GM12891 (cell line): ENCODE measurements around the gene MAGEB10. TPM values are rescaled to one million over a fixed set of nuclear protein-coding genes. Genes with fewer than 3 reads are reported as not detected.
"Not testable (repeated sequence)": the region's sequence is repeated elsewhere in the genome, so short reads cannot be mapped to it uniquely, and the experiment has no call there.

ENCODE experiments used
- DNase-seq: peaks from one replicate; pipeline ENCODE4 v3.0.0; 2011; ENCODE audit warnings: low spot score; ENCODE audit not compliant: insufficient read length
- FAIRE-seq: peaks from 2 replicates; lab custom pipeline; 2011; peaks lifted over from hg19 to GRCh38; lab: Jason Lieb, UNC
- PAX5 ChIP-seq: IDR thresholded peaks from 2 replicates; pipeline ENCODE4 v1.6.1; 2011; ENCODE audit warnings: low read length, moderate library complexity, mild to moderate bottlenecking; ENCODE audit not compliant: insufficient read depth, severe bottlenecking
- POLR2A ChIP-seq: IDR thresholded peaks from 2 replicates; pipeline ENCODE4 v1.6.1; 2011; ENCODE audit warnings: low read depth, low read length, control low read depth
- POLR2AphosphoS5 ChIP-seq: IDR thresholded peaks from 2 replicates; pipeline ENCODE4 v1.6.1; 2011; ENCODE audit warnings: low read depth, low read length, control low read depth
- POU2F2 ChIP-seq: IDR thresholded peaks from 2 replicates; pipeline ENCODE4 v1.6.1; 2011; ENCODE audit warnings: low read depth, mild to moderate bottlenecking, control low read depth, low read length, moderate library complexity
- SPI1 ChIP-seq: IDR thresholded peaks from 2 replicates; pipeline ENCODE4 v1.6.1; 2011; ENCODE audit warnings: low read depth, low read length, control low read depth
- TAF1 ChIP-seq: IDR thresholded peaks from 2 replicates; pipeline ENCODE4 v1.6.1; 2011; ENCODE audit warnings: low read depth, low read length, control low read depth
- polyA plus RNA-seq: library from polyadenylated mRNA; unstranded; fragments of >200 nt; gene quantifications from one replicate; pipeline ENCODE4 v1.2.1, GENCODE V29; 2012; ENCODE audit warnings: low read depth, missing spikeins, inconsistent platforms; ENCODE audit not compliant: missing spikeins

The MAGEB10 gene, protein sequence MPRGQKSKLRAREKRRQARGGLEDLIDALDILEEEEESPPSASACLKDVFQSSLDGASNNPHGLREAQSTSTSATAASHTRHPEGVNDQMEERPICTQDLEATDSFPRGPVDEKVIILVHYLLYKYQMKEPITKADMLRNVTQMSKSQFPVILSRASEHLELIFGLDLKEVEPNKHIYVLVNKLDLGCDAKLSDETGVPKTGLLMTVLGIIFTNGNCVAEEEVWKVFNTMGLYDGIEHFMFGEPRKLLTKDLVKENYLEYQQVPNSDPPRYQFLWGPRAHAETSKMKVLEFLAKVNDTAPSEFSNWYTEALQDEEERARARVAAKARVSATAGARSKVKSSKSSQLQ
- polyA plus RNA-seq, result not detected

DNA sequence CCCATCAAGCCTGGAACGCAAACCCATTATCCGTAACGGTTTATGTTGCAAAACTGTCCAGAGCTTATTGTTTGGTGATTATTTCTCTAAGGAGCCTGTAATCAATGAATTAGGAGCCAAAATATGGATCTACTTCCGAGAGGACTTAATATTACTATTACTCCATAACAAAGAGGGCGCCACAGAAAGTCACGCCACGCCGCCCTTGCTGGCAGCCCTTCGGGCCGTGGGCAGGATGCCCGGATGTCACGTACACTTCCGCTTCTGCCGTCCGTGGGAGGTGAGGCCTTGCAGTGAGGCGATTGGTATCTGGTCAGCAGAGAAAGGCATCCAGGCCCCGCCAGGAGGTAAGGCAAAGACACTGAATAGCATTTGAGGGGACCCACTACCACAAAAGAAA lies at the start of gene MAGEB10:
TSS of gene MAGEB10 (plus strand) at position 301 of the 400 bp plus-strand sequence. CDS start 13,317 bp downstream, outside the sequence.
- TF ChIP-seq POU2F2 (no peak), TAF1 (no peak), POLR2A (no peak), SPI1 (no peak), POLR2AphosphoS5 (no peak), PAX5 (no peak)
- DNase-seq (no peak), FAIRE-seq (no peak)

DNA sequence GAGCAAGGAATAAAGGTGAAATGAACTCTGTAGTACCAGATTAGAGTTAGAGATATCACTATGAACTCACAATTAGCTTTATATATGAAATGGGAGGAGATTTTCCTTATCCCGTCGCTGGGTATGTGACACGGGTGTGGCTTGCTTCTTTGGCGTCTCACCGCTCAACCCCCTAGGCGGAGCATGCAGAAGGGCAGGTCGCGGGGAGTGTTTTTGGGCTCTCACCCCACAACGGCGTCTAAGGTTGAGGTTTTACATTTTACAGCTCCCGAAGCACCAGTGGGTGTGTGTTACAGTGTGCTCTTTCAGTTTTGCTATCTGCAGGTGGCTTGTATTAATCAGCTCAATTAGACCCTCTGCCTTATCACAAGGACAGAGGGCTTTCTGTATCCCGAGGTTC lies 42.1 kb upstream of the MAGEB10 start:
- no peak for TF ChIP-seq POLR2AphosphoS5
- TF ChIP-seq SPI1, result no peak
- no peak for TF ChIP-seq POU2F2
- no peak for TF ChIP-seq TAF1
- no peak for TF ChIP-seq PAX5
- TF ChIP-seq POLR2A, result no peak
- FAIRE-seq (no peak), DNase-seq (no peak)

DNA sequence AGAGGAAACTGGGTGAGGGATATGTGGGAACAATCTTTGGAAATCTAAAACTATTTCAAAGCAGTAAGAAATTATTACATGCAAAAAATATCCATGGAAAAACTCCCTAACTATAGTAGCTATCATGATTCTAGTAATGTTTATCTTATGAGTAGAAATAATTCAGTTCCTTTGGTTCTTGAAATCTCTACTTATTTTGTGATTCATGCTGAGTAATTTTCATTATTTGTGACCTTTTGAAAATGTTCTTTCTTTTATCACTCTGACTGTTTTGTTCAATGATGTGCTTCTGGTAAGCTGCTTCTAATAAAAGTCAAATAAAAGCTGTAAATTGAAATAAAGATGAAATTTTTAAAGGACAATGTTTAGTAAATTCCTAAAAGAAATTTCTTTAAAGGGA lies 40.4 kb upstream of the MAGEB10 start:
- TF ChIP-seq POLR2A, result no peak
- no peak for TF ChIP-seq SPI1
- TF ChIP-seq POU2F2, result no peak
- no peak for TF ChIP-seq POLR2AphosphoS5
- TF ChIP-seq TAF1, result no peak
- TF ChIP-seq PAX5, result no peak
- DNase-seq (no peak), FAIRE-seq (no peak)

DNA sequence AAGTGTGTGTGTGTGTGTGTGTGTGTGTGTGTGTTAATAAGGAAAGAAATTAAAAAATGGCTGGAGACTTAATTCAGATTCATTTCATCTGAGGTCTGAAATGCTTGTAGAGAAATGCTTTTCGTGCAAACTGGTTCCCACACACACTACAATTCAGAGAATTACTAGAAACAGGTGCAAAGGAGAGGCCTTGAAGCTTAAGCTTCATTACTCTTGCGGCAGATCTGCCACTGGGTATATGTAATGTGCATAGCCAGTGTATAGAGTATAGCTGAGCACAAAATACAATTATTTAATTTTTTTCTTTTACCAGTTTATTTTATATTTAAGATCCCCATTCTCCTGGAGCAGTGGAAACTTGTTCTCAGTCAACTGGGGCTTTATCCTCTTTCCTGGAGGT lies 31.8 kb upstream of the MAGEB10 start:
- FAIRE-seq, result no peak
- no peak for TF ChIP-seq TAF1
- TF ChIP-seq POLR2AphosphoS5, result no peak
- no peak for TF ChIP-seq POLR2A
- TF ChIP-seq PAX5, result no peak
- no peak for TF ChIP-seq SPI1
- no peak for TF ChIP-seq POU2F2
- no peak for DNase-seq

DNA sequence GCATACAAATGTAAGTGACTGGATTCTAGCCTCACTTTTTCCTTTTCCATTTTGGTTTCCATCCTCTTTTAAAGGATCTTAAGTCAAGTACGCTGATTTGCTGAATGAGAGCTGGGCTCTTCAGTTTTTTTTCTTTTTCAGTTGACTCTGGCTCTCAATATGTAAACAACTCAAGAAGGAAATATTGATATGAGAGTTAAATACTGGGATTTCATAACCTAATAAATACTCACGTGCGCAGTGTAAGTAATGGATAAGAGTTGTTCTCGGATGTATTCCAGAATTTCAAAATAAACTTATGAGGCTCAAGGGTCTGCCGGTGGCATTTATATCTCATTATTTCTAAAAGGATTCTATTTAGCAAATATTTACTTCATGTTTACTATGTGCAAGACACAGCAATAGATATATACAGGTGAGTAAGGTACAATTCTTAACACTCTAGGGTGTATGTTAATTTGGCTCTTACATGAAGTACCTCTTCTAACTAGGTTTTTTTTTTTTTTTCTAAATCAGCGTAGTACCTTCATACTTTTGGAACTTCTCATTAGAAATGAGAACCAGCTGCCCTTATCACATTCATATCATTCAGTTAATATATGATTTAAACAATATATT lies 11.0 kb upstream of the MAGEB10 start:
- FAIRE-seq (no peak), DNase-seq (no peak)
- no peak for TF ChIP-seq POU2F2
- no peak for TF ChIP-seq POLR2A
- no peak for TF ChIP-seq POLR2AphosphoS5
- no peak for TF ChIP-seq PAX5
- TF ChIP-seq SPI1, result no peak
- no peak for TF ChIP-seq TAF1

DNA sequence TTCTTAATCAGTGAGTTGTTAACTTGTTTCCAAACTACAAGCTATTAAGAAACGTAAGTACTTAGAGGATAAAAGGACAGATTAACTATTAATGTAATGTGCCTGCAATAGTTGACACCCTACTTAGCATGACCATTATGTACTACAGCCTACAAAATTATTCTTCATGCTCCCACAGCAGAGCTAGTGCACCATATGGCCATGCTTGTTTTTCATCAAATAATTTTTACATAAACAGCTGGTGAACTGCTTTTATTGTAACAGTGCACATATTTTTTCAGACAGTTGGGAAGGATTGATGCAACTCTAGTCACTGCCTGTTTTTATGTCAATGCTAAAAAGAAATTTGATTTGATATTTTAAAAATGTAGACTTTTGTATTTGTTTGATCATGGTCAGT lies 10.2 kb upstream of the MAGEB10 start:
- DNase-seq, result no peak
- TF ChIP-seq POLR2AphosphoS5 (no peak), SPI1 (no peak), PAX5 (no peak), POLR2A (no peak), POU2F2 (no peak), TAF1 (no peak)
- no peak for FAIRE-seq

DNA sequence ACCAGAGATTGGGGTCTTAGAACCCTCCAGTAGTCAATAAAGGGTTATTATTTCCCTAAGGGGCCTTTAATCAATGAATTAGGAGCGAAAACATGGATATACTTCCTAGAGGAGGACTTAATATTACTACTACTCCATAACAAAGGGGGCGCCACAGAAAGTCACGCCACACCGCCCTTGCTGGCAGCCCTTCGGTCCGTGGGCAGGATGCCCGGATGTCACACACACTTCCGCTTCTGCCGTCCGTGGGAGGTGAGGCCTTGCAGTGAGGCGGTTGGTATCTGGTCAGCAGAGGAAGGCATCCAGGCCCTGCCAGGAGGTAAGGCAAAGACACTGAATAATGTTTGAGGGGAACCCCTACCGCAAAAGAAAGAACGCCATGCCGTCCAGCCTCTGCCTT lies 436 bp downstream of the MAGEB10 start:
- FAIRE-seq, result no peak
- no peak for TF ChIP-seq POLR2A
- no peak for DNase-seq

DNA sequence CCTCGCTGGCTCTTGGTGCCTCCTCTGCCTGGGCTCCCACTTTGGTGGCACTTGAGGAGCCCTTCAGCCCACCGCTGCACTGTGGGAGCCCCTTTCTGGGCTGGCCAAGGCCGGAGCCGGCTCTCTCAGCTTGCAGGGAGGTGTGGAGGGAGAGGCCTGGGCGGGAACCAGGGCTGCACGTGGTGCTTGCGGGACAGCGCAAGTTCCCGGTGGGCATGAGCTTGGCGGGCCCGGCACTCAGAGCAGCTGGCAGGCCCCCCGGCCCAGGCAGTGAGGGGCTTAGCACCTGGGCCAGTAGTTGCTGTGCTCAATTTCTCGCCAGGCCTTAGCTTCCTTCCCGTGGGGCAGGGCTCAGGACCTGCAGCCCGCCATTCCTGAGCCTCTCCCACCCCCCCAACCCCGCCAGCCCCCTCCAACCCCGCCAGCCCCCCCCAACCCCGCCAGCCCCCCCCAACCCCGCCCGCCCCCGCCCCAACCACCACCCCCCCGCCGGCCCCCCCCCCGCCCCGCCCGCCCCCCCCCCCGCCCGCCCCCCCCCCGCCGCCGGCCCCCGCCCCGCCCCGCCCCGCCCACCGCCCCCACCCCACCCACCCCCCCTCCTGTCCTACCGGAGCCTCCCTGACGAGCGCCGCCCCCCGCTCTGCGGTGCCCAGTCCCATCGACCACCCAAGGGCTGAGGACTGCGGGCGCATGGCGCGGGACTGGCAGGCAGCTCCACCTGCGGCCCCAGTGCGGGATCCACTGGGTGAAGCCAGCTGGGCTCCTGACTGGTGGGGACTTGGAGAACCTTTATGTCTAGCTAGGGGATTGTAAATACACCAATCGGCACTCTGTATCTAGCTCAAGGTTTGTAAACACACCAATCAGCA lies 1.4 kb downstream of the MAGEB10 start:
- DNase-seq, FAIRE-seq: not testable (repeated sequence)

DNA sequence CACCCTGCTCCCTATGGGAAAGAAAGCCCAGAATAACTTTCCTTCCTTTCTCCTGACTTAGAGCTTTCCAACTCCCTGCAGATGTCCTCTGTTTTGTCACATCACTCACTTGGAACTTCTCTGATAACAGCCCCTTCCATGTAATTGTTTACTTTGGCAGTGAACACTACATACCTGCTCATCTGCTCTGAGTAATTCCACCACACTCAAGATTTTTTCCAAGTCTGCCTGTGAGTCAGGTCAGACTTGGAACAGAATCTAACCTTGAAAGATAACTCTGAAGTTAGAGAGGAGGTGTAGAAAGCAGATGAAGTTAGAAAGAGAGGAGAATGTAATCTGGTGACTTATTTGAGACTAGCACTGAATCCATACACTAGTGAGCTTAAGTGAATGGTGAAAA lies 7.4 kb downstream of the MAGEB10 start:
- DNase-seq (no peak), FAIRE-seq (peak; percentile 74)
- no peak for TF ChIP-seq POU2F2
- TF ChIP-seq POLR2AphosphoS5, result no peak
- no peak for TF ChIP-seq POLR2A
- TF ChIP-seq TAF1, result no peak
- TF ChIP-seq PAX5, result no peak
- no peak for TF ChIP-seq SPI1

DNA sequence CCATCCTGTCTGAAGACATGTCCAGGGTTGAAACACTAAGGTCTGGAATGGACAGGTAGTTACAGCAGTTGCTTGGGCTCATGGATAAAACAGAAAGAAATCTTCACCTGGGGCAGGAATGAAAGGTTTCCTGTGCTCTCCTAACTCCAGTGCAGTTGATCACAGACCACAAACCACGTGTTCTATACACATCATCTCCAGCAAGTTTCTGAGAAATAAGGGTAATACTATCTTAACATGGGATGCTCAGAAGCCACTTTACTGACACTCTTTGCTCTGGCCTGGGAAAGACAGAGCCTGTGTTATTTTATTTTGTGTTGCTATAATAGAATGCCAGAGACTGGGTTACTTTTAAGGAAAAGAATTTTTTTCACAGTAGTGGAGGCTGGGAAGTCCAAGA lies 16.0 kb downstream of the MAGEB10 start:
- TF ChIP-seq TAF1 (no peak), POU2F2 (no peak), POLR2A (no peak), SPI1 (no peak)
- DNase-seq (no peak), FAIRE-seq (no peak)
